DND-41 (cell line): ENCODE data around the gene COL23A1.

Experiments
- EZH2 ChIP-seq: IDR thresholded peaks from 3 replicates; pipeline ENCODE4 v1.6.1; 2012; ENCODE audit warnings: borderline replicate concordance, low read depth, mild to moderate bottlenecking, moderate library complexity, low read length, inconsistent platforms; ENCODE audit not compliant: severe bottlenecking
- TF ChIP-seq, protein P1 (sequence below): IDR thresholded peaks from 2 replicates; pipeline ENCODE4 v1.5.1; 2012; ENCODE audit warnings: borderline replicate concordance, low read length, moderate library complexity, mild to moderate bottlenecking; ENCODE audit not compliant: poor library complexity, severe bottlenecking; ENCODE audit errors: extremely low read depth

DNA sequence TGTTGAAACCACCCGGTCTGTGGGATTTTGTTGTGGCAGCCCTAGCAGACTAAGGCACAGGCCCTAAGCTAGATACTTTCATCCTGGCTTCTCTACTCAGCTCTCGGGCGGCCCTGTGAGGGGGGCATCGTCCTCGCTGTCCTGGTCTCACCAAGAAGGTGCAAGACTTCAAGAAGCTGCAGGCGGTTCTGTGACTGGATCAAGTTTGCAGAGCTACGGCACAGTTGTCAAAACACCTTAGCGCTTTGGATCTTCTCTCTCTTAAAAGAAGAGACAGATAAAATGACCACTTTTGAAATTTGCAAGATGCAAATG, 238.2 kb downstream of the COL23A1 start:
- TF ChIP-seq, protein P1, sequence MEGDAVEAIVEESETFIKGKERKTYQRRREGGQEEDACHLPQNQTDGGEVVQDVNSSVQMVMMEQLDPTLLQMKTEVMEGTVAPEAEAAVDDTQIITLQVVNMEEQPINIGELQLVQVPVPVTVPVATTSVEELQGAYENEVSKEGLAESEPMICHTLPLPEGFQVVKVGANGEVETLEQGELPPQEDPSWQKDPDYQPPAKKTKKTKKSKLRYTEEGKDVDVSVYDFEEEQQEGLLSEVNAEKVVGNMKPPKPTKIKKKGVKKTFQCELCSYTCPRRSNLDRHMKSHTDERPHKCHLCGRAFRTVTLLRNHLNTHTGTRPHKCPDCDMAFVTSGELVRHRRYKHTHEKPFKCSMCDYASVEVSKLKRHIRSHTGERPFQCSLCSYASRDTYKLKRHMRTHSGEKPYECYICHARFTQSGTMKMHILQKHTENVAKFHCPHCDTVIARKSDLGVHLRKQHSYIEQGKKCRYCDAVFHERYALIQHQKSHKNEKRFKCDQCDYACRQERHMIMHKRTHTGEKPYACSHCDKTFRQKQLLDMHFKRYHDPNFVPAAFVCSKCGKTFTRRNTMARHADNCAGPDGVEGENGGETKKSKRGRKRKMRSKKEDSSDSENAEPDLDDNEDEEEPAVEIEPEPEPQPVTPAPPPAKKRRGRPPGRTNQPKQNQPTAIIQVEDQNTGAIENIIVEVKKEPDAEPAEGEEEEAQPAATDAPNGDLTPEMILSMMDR, result no peak
- no peak for TF ChIP-seq EZH2
